Activated T-cell treated with anti-CD3 and anti-CD28 coated beads for 1 hour (primary cell): ENCODE measurements around the gene NHLRC1.
"Not testable (repeated sequence)": the region's sequence is repeated elsewhere in the genome, so short reads cannot be mapped to it uniquely, and the experiment has no call there.

Experiments used
- DNase-seq: peaks from one replicate; pipeline ENCODE4 v3.0.0-alpha.2; 2020; ENCODE audit warnings: low read depth

Gene NHLRC1

DNA sequence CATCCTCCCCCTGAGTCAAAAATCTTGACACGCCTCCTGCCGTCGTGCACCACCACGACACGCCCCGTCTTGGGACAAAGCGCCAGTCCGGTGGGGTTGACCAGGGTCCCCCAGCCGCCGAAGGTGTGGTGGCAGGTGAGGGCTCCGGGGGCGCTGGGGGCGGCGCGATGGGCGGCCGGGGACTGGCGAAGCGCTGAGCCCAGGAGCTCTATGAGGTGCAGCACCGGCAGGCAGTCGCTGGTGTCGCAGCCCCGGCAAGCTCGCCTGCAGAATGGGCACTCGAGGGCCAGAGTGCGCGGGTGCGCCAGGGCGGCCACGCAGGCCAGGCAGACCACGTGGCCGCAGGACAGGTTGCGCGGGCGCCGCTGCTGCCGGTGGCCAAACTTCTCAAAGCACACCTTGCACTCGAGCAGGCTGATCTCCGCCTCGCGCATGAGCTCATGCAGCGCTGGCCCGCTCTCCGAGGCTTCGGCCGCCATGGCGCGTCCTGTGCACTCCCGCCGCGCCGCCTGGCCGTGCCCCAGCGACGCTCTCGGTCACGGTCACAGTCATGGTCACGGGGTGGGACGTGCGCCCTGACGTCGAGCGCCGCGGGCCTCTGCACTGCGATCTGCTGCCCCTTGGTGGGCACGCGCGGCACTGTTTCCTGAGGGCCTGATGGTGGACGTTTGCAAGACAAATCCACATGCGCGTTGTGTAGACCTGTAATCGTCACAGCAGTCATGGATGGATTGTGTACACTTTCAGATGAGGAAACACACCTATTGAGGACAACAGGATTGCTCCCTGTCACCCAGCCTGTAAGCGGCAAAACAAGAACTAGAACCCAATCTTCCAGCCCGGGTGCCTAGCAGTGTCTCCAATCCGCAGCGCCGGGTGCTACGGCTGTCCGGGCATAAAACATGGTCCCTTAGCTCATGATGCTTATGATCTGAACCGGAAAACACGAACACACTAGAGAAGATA lies at the start of gene NHLRC1:
Gene NHLRC1 (minus strand): TSS at position 550 of the 966 bp plus-strand sequence. CDS start 71 bp downstream, at position 479.
- peak; percentile 57 for DNase-seq

DNA sequence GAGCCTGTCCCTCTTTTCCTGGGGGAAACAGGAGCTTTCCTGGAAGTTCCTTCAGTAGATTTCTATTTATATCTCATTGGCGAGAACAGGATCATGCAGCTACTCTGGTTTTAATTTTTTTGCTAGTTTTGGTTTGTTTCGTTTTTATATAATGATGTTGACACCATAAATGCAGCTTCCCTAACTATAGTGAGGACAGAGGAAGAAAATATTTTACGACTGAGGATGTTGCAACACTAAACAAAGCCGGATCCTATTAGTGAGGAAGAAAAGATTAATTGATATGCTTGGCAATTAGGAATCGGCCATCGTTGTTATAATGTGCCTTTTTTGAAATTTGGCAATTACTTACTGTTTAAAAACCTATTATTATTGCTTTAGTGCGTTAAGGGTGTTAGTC lies 49.4 kb upstream of the NHLRC1 start:
- DNase-seq: no peak

DNA sequence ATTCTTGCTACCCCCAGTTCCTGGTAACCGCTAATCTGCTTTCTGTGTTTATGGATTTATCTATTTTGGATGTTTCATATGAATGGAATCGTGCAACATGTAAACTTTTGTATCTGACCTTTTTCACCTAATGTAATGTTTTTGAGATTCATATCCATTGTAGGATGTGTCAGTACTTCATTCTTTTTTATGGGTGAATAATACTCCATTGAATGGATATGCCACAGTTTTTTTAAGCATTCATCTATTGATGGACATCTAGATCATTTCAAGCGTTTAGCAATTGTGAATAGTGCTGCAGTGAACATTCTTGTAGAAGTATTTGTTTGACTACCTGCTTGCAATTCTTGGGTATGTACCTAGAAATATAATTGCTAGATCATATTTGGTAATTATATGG lies 45.8 kb upstream of the NHLRC1 start:
- no peak for DNase-seq

DNA sequence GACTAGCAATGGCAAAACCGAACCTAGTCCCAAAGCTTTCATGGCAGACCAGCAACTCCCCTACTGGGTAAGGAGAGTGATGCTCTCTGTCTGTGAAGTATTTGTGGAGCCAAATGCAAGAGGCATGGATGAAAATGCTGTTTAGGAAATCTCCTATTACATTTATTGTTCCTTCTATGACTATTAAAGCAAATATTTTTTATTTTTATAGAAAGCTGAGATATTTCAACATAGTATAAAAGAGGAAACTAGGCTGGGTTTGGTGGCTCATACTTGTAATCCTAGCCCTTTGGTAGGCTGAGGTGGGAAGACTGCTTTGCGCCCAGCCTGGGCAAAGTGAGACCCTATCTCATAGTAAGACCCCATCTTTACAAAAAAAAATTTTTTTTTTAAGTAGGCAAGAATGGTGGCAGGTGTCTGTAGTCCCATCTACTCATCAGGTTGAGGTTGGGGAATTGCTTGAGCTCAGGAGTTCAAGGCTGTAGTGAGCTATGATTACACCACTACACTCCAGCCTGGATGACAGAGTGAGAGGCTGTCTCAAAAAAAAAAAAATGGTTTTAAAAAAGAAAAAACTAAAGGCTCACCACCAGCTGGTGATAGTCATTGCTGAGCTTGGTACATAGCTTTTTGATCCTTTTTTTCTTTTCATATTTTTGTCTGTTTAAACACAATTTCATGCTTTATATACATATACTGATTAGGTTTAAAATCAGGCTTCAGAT lies 44.0 kb upstream of the NHLRC1 start:
- no peak for DNase-seq

DNA sequence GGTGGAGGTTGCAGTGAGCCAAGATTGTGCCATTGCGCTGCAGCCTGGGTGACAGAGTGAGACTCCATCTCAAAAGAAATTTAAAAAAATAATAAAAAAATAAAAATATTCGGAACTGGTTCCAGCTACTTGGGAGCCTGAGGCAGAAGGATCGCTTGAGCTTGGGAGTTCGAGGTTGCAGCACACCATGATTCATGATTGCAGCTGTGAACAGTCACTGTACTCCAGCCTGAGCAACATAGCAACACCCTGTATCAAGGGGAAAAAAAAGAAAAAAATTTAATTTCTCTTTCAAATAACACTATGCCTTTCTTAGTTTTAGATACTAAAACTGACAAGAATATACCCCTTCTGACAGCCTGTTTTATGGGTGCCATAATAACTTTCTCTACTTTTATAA lies 43.3 kb upstream of the NHLRC1 start:
- DNase-seq: no peak

DNA sequence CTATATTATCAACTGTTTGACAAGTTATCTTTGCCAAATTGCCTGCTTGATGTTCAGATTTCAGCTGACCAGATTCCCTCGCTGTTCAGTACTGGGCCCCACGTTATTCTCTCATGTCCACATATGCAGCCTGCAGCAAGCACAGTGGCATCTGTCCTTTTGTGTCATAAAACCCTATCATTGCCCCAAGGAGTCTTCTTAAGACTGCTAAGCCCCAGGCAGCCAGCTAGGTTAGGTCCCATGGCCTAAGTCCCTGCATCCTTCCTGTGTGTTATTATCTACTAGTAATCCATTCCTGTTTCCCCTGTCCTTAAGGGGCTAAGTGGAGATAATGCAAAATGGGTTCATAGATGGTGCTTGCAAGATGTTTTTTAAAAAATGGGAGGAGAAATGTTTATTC lies 39.9 kb upstream of the NHLRC1 start:
- DNase-seq: no peak

DNA sequence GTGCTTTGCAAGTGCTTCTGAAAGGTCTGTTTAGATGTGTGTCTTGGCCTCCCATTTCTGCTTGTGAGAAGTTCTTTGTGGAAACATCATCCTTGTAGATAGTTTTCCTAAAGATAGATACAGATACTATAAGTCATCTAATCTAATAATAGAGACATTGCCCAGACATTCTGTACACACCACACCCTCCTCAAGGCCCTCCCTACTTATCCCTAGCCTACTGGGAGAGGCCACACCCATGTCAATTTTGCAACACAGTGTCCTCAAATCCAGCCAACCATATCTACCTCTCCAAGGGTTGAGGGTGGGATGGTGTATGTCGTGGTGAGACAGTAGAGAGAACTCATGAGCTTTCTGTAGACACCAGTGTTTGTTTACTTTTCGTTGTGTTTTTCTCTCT lies 39.0 kb upstream of the NHLRC1 start:
- DNase-seq: no peak

DNA sequence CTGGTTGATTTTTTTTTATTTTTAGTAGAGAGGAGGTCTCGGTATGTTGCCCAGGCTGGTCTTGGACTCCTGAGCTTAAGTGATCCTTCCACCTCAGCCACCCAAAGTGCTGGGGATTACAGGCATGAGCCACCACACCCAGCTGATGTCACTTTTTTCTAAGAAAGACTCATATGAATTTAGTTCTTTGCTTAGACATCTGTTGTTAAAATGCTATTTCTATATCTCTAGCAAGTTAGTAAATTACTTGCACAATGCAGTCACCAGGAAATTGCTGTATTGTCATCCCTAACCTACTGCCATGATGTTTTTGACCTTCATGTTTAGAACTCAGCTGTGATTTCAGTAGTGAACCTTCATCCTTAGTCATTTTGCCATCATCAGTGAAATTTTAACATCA lies 38.4 kb upstream of the NHLRC1 start:
- no peak for DNase-seq

DNA sequence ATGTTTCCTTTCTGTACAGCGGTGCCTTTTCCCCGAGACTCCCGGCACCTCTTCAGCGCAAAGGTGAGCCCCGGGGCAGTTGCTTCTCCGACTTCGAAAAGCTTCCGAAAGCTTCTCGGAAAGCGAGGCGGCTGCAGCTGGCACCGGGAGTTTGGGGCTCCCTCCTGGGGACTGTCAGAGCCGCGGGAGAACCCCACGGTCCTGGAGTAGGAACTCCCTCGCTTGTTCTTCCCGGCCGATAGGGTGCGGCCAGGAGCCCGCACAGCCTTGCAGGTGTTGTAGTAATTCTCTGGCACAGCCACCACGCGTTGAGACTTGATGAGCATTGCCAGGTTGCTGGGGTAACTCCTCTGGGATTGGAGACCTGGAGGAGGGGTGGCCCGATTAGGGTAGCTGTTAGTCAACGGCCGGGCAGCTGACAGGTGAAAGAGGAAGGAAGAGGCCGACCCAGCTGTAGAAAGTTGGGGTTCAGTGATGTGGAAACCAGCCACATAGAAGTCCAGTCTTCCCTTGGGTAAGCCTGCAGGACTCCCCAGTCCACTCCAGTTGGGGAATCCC lies 33.5 kb upstream of the NHLRC1 start:
- peak; percentile 29 for DNase-seq

DNA sequence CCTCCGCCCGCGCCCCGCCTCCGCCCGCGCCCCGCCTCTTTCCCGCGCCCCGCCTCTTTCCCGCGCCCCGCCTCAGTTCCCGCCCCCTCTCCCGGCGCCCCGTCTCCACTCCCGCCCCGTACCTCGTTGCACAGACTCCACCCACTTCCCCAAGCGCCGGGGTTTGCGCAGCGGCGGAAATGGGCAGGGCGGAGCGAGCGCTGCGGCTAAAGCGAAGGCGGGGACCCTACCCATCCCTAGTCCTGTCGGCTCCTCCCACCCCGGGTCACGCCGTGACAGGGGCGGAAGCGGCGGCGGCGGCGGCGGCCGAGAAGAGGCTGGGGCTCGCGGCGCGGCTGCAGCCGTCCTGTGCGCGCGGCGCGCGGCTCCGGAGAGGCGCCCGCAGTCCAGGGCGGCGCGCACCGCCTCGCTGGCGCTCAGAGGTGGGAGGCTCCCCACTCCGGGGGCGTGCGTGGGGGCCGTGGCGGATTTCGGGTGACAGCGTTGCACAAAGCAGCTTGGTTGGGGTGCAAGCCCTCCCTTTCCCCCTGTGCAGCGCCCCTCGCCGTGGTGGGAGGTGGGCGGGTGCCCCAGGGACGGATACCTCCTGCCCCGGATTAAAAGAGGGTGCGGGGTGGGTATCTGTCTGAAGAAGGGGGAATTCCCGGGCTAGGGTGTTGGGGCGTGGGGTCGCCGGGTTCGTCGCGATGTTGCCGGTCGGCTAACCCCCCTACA lies 32.8 kb upstream of the NHLRC1 start, which contains the start of gene KDM1B:
Gene KDM1B (plus strand): TSS at position 273 of the 714 bp plus-strand sequence. CDS start 4,474 bp downstream, outside the sequence.
- peak; percentile 95 for DNase-seq

DNA sequence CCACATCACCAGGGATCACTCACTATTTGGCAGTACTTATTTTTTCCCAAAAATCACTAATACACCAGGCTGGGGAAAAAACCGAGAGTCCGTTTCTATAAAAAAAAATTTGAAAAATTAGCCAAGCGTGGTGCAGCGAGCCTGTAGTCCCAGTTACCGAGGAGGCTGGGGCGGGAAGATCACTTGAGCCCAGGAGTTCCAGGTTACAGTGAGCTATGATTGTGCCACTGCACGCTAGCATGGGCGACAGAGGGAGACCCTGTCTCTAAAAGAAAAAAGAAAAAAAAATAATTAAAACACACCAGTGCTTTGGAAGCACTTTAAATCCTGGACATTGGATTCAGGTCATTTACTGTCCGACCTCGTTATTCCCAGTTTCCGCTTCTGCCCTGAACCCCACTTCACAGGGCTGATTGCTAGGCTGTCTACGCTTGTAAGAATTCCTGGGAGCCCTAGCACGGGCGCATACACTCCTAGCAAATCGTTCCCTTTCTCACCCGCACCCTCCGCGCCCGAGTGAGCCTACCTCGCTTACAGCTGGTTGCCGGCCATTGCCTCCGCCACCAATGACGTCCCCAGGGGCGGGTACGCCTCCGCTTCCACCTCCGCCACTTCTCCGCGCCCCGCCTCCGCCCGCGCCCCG lies 32.2 kb upstream of the NHLRC1 start, which contains the start of gene TPMT:
Gene TPMT (minus strand): TSS at position 571 of the 643 bp plus-strand sequence. CDS start 5,950 bp downstream, outside the sequence.
- DNase-seq: peak; percentile 4

DNA sequence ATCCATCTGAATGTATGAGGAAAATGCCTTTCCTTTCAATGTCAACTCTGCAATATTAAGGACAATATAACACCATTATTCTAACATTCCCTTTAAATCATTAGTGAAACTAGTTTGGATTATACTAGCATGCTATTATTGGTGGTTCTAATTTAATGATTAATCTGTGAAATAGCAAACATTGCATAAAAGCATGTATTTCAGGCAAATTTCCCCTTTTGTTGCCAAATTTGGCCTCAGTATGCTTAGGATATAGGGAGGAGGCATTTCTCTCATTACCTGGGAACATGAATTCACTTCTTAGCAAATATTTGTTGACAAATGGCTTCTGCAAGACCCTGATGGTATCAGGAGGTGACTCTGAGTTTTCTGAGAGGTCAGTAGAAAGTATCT lies 30.8 kb upstream of the NHLRC1 start:
- DNase-seq: no peak

DNA sequence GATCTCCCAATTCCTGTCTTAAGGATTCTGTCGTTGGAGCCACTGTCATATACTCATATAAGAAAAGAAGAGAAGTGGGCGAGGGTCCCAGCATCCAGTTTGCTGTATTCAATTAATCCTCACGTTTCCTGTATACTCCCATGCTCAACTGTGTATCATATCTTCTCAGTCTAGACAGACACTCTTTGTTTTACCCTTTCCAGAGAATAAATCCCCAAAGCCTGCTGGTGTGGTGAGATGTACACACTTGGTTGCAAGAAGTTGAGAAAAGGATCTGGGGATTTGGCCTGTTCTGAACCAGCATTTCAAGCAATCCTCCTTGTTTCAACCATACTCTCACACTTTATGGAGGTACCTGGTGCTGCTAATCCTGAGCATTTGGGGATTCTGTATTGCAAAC lies 29.3 kb upstream of the NHLRC1 start:
- DNase-seq: no peak

DNA sequence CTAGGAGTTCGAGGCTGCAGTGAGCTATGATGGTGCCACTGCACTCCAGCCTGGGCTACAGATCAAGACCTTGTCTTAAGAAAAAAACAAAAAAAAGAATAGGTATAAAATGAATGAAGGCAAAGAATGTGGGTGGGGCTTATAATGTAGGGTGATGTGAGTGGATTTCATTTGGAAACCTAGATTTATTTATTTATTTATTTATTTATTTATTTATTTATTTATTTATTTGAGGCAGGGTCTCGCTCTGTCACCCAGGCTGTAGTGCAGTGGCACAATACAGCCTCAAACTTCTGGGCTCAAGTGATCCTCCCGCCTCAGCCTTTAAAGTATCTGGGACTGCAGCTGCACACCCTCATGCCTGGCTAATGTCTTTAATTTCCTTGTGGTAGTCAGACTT lies 28.9 kb upstream of the NHLRC1 start:
- not testable (repeated sequence) for DNase-seq

DNA sequence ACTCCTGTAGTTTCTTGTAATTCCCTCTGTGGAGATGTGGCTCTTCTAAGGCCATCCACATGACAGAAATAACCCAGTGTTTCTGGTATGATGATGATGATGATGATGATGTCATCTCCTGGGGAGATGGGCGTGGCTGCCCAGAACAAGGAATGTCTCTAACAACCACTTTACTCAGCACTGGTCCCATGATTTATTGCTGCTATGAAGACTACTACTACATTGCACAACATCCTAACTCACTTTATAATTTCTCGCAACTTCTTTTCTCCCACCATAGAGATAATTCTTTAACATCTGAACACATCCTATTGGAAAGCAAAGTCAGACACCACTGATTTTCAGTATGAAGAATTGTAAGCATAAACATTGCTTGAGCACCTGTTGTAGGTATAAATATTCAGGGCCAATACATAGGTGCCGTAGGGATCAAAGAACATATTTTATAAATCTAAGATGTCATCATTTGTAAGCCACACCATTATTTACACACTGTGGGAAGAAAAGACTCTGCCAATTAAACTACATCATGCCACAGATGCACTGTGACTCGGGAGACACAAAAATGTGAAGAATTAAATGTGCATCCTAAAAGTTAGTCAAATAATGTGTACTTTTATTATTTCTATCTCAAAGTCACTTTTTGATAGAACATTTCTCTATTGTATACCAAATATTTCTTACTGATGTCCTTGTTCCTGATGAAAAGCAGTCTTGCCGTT lies 26.0 kb upstream of the NHLRC1 start:
- no peak for DNase-seq

DNA sequence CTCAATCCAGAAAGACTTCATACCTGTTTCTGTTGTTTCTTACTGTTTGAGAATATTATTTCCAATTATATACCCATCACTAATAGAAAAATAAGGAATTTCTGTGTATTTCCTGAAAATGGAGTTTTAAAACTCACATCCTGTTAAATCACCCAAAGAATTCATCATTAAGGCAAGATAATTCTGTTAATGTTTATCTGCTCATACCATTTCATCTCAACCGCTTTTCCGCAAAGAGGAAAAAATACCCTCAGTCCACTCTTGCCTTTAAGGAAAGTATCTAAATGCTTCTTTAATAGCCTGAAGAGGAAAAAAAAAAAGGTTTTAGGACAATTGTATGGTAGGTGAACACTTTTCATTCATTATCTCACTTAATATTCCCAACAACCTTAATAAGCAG lies 25.1 kb upstream of the NHLRC1 start:
- DNase-seq: no peak

DNA sequence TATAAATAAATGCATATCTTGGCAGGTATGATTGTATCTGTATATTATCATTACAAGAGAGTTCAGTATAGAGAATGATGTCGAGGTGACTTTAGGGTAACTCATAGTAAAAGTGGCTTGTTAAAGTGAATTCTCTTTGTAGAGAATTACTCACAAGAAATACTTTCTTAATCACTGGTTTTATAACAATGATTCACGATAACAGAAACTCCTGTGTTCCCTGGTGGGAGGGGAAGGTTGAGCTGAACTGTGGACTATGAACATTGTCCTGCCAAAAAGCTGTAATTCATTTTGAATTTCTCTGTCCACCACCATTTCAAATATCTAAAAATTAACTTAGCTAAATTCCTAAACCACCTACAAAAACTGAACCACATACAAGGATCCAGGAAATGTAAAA lies 24.7 kb upstream of the NHLRC1 start:
- no peak for DNase-seq

DNA sequence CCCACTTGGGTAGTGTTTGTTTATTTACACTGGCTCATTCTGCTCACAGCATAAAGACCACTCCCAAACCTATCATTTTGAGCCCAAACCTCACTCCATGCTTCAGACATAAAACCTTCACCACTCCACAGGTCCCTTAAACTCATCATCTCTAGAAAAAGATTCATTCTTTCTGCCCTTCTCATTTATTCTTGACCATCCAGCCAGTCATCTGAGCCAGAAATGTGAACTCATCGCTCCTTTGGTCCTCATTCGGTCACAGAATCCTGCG lies 20.0 kb upstream of the NHLRC1 start:
- no peak for DNase-seq

DNA sequence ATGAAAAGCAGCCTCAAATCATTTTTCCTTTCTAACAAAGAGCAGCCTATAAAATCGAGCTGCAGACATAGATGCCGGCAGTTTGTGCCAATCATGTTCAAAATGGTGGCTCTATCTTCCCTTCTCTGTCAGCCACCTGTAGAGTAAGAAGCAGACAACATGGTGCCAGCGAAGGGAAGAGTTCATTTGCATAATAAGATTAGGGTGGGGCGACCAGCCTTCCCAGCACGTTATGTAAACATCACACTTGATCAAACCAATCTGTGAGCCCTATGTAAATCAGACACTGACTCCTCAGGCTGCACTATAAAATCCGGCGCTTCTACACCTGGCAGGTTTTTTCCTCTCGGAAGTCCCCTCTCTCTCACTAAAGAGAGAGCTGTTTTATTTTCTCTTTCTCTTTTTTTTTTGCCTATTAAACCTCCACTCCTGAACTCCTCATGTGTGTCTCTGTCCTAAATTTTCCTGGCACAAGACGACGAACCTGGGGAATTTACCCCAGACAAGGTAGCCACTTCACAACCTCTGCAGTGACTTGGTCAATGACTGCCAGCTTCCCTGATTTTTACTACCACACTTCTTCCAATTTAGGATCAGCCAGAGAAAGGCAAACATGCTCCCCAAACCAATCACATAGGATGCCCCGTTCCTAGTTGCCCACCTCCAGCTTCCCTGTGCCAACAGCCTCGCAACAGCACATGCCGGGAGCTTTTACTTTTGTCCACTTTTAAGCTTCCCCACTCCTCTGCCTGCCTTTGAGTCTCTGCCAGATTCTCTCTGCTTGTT lies 19.5 kb upstream of the NHLRC1 start:
- DNase-seq: no peak

DNA sequence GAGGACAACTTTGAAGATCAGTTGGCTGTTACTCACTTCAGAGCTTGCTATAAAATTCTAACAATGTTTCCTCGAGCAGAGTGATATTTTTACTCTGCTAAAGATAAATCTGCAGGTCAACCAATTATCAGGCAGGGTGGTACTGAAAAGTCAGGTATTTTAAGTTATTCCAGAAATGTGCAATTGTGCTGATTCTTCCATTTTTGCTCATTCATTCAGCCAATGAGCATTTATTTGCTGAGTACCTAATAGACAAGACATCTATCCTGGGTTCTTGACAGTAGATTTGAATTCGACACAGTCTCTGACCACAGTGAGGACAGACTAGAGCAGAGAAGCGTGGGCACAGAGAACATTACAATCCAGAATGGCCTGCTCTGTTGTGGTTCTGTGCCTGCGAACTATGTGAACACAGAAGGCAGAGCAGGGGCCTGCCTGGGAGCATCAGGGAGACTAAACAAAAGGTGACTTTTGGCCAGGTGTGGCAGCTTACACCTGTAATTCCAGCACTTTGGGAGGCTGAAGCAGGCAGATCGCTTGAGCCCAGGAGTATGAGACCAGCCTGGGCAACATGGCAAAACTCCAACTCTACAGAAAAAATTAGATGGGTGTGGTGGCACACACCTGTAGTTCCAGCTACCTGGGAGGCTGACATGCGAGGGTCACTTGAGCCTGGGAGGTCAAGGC lies 17.6 kb upstream of the NHLRC1 start:
- DNase-seq: no peak
